ENCODE measurements around the gene CA4. TPM values are rescaled to one million over a fixed set of nuclear protein-coding genes. Genes with fewer than 3 reads are reported as not detected.

Gene CA4
- total and polyA plus RNA-seq, 2 of the 8 experiments (the other 6 are each of a cell fraction or from before 2014, with no cell fraction given) = 3.6 to 4.2 TPM

GRCh38 chr17:60155427-60155814 is 5.6 kb downstream of the CA4 start:
- no peak overlapping the region for H3K9ac ChIP-seq (replicated peaks in 1 of 4; ENCODE audit: extremely low read depth in 1 of 4, low read depth in 3 of 4, low read length in 3 of 4)
- no peaks in the 10 kb centered on the region for H3K36me3 ChIP-seq (ENCODE audit: control insufficient read depth in 2 of 4, insufficient read depth in 4 of 4, low read length in 3 of 4)
- CTCF ChIA-PET (ENCODE audit: partially characterized antibody) = interaction anchor here (1.3 kb wide), 1 partner anchor 20 kb away, joined by 6 read pairs; no protein-coding TSS in a partner anchor
- H4K8ac ChIP-seq (ENCODE audit: extremely low read depth, insufficient read depth, low read length) = no peak overlapping the region; the same call in 1 of the 2 replicates
- no peak overlapping the region for H3K18ac ChIP-seq (ENCODE audit: extremely low read depth, low read length)
- H4K91ac ChIP-seq (replicated peaks; ENCODE audit: insufficient read length, low read length) = peak overlapping the region; percentile 87
- TF ChIP-seq RXRA (IDR thresholded peaks at IDR 0.05; ENCODE audit: insufficient read depth, low read depth, low read length) (no peak), ASH2L (IDR thresholded peaks at IDR 0.05; ENCODE audit: low read length) (peak; percentile 38)
- H3K23me2 ChIP-seq (ENCODE audit: low read depth, low read length) = peaks cover 6% of the 10 kb centered on the region; the same call in 1 of the 2 replicates
- POLR2A ChIA-PET (ENCODE audit: partially characterized antibody) = interaction anchor here (1.6 kb wide), 1 partner anchor 14 kb away, joined by 4 read pairs; no protein-coding TSS in a partner anchor
- H2AK5ac ChIP-seq (ENCODE audit: low read depth, low read length) = peak overlapping the region; percentile 41; the same call in 1 of the 2 replicates
- H2BK15ac ChIP-seq (ENCODE audit: low read length) = no peak overlapping the region
- H3K79me2 ChIP-seq (ENCODE audit: control insufficient read depth in 1 of 2, insufficient read depth in 2 of 2, low read length in 2 of 2) = no peaks in the 10 kb centered on the region
- H3K14ac ChIP-seq (ENCODE audit: insufficient read length) = no peak overlapping the region
- H2AFZ ChIP-seq (ENCODE audit: low read length) = no peak overlapping the region
- FAIRE-seq = no peak
- 66% methylated on average over 3 of the region's 3 CpGs; no CpG with 5 or more reads in 1 of the 2 experiments for WGBS, 2 experiments (ENCODE audit: extremely low coverage in 1 of 2, insufficient coverage in 1 of 2, insufficient read length in 1 of 2, insufficient replicate concordance in 2 of 2, low coverage in 1 of 2, low lambda C conversion rate in 2 of 2, missing lambda C conversion rate in 1 of 2)
- H3K4ac ChIP-seq (replicated peaks; ENCODE audit: insufficient read length, low read depth, low read length) = peak overlapping the region; percentile 75
- 0 out of 4 replicates have a peak overlapping the region, but pooled peaks of 1 of the 2 experiments have one; percentile 11 for H3K4me2 ChIP-seq (ENCODE audit: insufficient read depth in 1 of 2, low read depth in 2 of 2, low read length in 2 of 2)
- H4K5ac ChIP-seq (ENCODE audit: insufficient read length, low read depth, low read length) = no peak overlapping the region
- H3K56ac ChIP-seq (replicated peaks; ENCODE audit: insufficient read length, low read depth, low read length) = peak overlapping the region; percentile 70
- H4K20me1 ChIP-seq (replicated peaks in 1 of 2; ENCODE audit: control insufficient read depth in 1 of 2, insufficient read depth in 2 of 2, low read length in 2 of 2) = peaks cover 0 to 3% of the 10 kb centered on the region in 2 experiments
- H2BK120ac ChIP-seq (replicated peaks; ENCODE audit: low read depth, low read length) = no peak overlapping the region
- H2BK12ac ChIP-seq (ENCODE audit: low read depth, low read length) = peak overlapping the region; percentile 4; the same call in 1 of the 2 replicates
- H3K27ac ChIP-seq (ENCODE audit: low read depth, low read length) = no peak overlapping the region
- no peaks in the 10 kb centered on the region for H3K79me1 ChIP-seq (ENCODE audit: low read depth, low read length)
- H3K9me3 ChIP-seq (ENCODE audit: insufficient read depth in 2 of 2, low read depth in 1 of 2, low read length in 1 of 2) = no peaks in the 10 kb centered on the region
- no peak overlapping the region for H2BK5ac ChIP-seq (ENCODE audit: low read depth, low read length)
- no peak overlapping the region for H2BK20ac ChIP-seq (ENCODE audit: low read length)
- peaks cover 7 to 30% (median 14%) of the 10 kb centered on the region in 4 experiments for H3K4me1 ChIP-seq (replicated peaks in 1 of 4; ENCODE audit: control insufficient read depth in 3 of 4, insufficient read depth in 4 of 4, low read length in 3 of 4)
- H3K23ac ChIP-seq (ENCODE audit: insufficient read length) = no peak overlapping the region
- no peak overlapping the region for H3K4me3 ChIP-seq (ENCODE audit: extremely low read depth in 1 of 4, insufficient read depth in 2 of 4, low read depth in 3 of 4, low read length in 4 of 4)
- H3K27me3 ChIP-seq (replicated peaks in 1 of 4; ENCODE audit: control insufficient read depth in 3 of 4, extremely low read depth in 1 of 4, insufficient read depth in 3 of 4, low read length in 3 of 4) = peaks cover 0 to 17% (median 11%) of the 10 kb centered on the region in 4 experiments; a peak in 5 of 7 replicates
- no peak for DNase-seq (ENCODE audit: low read depth in 1 of 2, low spot score in 2 of 2)
